Putamen (tissue), 1 donor: ENCODE data around the gene EDAR.

Experiments
- DNase-seq: peaks from one replicate; pipeline ENCODE4 v3.0.0-alpha.2; 2016; ENCODE audit warnings: low spot score

Gene EDAR

GRCh38 chr2:108967757-108968156, 21.3 kb downstream of the EDAR start:
- no peak for DNase-seq

DNA sequence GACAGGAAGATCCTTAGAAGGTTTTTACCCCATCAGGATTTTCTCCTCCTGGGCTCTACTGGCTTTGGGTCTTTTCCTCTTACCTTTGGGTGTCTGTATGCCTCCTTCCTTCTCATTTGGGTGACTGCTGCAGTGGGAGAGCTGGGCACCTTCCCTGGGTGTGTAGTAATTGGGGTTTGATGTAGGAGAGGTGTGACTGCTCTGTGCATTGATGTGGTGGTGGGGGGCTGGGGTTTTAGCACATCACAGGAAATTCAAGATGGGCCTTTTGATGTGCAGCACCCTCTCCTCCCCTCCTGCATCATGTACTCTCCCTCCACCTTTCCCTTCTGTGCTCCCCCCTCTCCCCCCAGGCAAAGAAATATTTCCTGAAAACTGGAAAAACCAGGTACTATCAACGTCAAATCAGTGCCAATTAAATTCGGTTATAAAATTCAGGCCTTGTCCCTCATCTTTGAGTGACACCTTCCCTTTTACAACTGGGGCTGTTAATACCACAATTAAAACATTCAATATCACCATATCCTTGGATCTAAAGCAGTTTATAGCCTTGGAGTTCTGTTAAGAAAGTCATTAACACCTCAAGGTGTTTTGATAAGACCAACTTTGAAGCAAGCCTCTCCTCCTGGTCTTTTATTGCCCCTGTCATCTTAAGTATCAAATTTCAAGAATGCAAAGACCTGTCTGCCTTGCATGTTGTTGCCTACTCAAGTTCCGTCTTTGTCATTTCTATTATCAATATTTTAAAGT, 23.3 kb downstream of the EDAR start:
- DNase-seq, result no peak

DNA sequence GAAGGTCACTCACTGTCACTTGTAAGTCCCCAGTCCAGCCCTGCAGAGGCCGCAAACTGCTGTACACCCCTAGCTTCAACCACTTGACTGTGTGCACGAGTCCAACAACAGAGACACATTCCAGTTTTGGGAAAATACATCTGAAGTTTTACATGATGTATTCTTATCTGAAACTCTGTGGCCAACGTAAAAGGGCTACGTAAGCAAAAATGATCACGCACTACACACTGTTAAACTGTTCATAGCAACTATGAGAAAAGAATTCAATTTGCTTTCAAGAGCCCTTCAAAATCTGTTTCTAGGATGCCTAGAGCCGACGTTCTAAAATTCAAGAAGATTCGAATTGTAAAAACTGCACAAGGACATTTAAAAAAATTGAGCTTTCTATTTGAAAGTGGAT, 26.0 kb downstream of the EDAR start:
- no peak for DNase-seq

GRCh38 chr2:108961796-108962195, 27.2 kb downstream of the EDAR start:
- no peak for DNase-seq

GRCh38 chr2:108960006-108960405, 29.0 kb downstream of the EDAR start:
- DNase-seq, result no peak

- DNase-seq, result no peak
Measured at GRCh38 chr2:108959401-108959800, 29.6 kb downstream of the EDAR start.

- no peak for DNase-seq
Measured at GRCh38 chr2:108958632-108959341, 30.2 kb downstream of the EDAR start.

DNA sequence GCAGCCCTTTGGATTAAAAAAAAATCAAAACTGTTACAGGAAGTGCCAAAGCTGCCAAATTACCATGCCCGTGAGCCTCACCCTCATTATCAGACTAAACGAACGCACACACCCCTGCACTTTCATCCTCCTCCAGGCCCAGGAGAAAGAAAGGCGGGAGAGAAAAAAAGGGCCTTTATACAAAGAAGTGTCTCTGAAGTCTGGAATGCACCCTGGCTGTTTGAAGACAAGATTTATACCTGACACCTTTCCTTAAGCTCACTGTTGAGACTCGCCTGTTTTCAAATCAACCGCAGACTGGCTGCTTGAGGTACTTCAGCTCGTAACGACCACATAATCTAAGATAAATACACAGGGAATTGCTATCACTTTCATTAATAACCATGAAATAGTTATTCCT, 31.0 kb downstream of the EDAR start:
- no peak for DNase-seq

DNA sequence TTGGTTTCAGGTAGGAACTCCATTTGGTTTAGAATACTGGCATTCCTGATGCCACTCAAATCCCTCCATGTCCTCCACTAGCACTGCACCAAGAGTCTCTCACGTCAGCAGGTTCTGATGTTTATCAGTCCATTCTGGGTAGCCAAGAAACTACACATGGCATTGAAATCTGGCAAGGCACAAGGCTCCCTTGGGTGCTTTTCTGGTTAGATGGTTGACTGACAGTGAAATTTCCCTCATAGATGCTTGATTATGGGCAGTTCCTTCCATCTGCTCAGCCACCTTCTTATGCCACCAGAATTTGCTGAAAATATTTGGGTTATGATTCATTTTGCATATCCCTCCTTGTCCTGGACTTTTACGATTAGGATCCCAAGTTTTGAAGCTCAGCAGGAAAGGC, 32.6 kb downstream of the EDAR start:
- DNase-seq, result no peak

DNA sequence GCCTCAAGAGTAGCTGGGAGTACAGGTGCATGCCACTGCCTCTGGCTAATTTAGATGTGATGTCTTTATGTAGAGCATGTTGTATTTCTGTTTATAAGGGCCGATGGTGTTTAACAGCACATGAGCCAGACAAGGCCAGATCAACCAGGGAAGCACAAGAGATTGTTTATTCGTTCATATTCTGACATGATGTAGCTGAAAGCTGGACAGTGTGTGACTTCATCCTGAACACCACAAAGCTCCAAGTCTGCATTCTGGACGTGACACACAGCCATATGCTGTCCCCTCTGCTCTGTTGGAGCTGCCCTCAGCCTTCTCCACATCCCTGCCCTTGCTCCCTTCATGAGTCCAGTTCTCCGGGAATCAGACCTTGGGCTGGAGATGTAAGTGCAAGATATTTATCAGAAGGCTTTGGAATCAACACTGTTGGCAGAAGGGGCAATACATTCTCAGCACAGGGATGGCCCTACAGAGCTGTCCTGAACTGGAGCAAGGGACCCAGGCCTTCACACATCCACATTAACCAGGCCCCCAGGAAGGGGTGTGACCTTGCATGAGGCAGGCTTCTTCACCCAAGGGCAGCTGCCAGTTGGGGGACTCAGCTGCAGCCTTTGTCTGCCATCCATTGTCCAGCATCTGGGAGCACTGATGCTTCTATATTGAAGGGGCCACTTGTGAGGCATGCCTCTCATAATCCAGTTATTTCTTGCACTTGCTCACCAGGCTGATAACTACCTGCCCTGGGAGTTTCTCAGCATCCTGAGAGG, 38.5 kb downstream of the EDAR start:
- DNase-seq, result no peak

GRCh38 chr2:108949316-108950239, 39.4 kb downstream of the EDAR start:
- no peak for DNase-seq

GRCh38 chr2:108947271-108947907, 41.6 kb downstream of the EDAR start:
- no peak for DNase-seq

GRCh38 chr2:108946442-108946841, 42.6 kb downstream of the EDAR start:
- no peak for DNase-seq

GRCh38 chr2:108945969-108946368, 43.1 kb downstream of the EDAR start:
- DNase-seq, result no peak

GRCh38 chr2:108944601-108945331, 44.3 kb downstream of the EDAR start:
- DNase-seq, result no peak

DNA sequence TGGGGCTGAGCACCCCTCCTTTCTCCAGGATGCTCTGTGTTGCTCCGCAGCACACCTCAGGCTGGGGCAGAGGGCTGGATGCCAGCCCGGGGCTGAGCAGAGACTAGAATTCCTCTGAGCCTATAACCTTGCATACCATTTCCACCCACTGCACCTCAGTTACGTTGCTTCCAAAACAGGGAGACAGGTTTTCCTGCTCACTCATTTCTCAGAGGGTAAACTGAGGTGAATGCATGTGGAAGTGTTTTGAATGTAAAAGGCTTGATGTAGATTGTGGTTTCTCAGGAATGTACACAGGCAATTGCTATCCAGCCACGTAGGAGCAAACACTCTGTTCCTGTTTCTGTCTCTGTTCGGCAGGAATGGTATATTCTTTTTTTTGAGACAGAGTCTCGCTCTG, 45.3 kb downstream of the EDAR start:
- no peak for DNase-seq

DNA sequence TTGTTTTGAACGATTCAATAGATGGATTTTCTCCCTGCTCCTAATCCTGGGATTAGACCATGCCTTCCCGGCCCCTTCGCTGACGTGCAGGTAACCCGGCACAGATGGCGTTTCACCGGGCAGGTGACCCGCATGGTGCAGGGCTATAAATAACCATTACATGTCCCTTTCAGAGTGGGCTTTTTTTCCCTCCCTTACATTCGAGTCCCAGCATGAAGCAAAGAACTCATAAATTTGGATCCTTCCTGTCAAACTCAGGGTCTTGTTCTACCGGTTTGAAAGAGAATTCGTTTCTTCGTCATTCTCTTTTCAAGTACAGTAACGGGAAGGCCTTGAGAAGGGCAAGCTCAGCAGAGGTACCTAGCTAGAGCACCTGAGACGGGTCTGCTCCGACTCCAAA, 46.1 kb downstream of the EDAR start:
- no peak for DNase-seq

GRCh38 chr2:108942231-108942825, 46.7 kb downstream of the EDAR start:
- DNase-seq, result no peak

GRCh38 chr2:108941767-108942166, 47.3 kb downstream of the EDAR start:
- DNase-seq, result no peak

DNA sequence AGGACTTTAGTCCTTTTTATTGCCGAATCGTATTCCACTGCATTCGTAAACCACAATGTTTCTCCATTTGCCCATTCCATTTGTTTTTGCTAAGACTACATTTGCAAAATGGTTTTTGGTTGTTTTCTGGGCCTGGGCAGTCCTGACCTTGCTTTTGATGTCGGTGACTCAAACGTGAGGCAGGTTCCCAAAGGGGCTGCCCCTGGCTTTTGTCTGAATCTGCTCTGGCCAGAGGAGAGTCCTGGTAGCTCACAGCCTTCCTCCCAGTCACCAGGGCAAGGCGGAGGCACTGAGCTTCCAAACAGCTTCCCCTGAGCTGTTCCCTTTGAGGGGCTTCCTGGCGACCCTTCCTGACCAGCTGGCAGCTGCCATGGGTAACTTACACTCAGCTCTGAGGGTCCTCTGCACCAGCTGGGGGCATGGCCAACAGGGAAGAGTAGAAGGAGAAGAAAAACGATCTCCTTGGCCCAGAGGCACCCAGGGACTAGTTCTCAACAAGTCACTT, 47.8 kb downstream of the EDAR start:
- no peak for DNase-seq
